HepG2 (cell line): ENCODE results near the gene MRPS34. TPM values are rescaled to one million over a fixed set of nuclear protein-coding genes. Genes with fewer than 3 reads are reported as not detected.
A peak's percentile ranks its signal among the peaks of the same experiment; 100 is the strongest.

ENCODE experiments used
- EED ChIP-seq: sonication (generic); formaldehyde crosslinking; IDR thresholded peaks from 2 replicates; pipeline ENCODE4 v1.5.0; 2020; ENCODE audit warnings: mild to moderate bottlenecking, missing genetic modification reagents
- ESRRA ChIP-seq: sonication (generic); formaldehyde crosslinking; IDR thresholded peaks from 2 replicates; pipeline ENCODE4 v1.5.1; 2020; ENCODE audit warnings: mild to moderate bottlenecking, low read depth, missing genetic modification reagents
- GZF1 ChIP-seq: sonication (generic); formaldehyde crosslinking; IDR thresholded peaks from 2 replicates; pipeline ENCODE4 v1.5.1; 2020; ENCODE audit warnings: mild to moderate bottlenecking, missing genetic modification reagents
- IKZF1 ChIP-seq: fragments of 450-650 bp; IDR thresholded peaks from 2 replicates; pipeline ENCODE4 v1.7.1; 2016
- MBD4 ChIP-seq: IDR thresholded peaks from 2 replicates; pipeline ENCODE4 v1.6.1; 2012; ENCODE audit warnings: low read length, inconsistent platforms, borderline replicate concordance
- NCOA5 ChIP-seq: sonication (generic); formaldehyde crosslinking; IDR thresholded peaks from 2 replicates; pipeline ENCODE4 v1.4.0; 2020; ENCODE audit warnings: missing genetic modification reagents
- NCOR1 ChIP-seq: fragments of 200-600 bp; sonication (generic); IDR thresholded peaks from 2 replicates; pipeline ENCODE4 v1.7.0; 2017; ENCODE audit warnings: antibody characterized with exemption, low read length, borderline replicate concordance
- RFX1 ChIP-seq: fragments of 450-650 bp; IDR thresholded peaks from 2 replicates; pipeline ENCODE4 v1.6.1; 2017
- SSRP1 ChIP-seq: IDR thresholded peaks from 2 replicates; pipeline ENCODE4 v1.6.1; 2016; ENCODE audit warnings: control low read depth
- THAP11 ChIP-seq: IDR thresholded peaks from 2 replicates; pipeline ENCODE4 v1.6.1; 2016; ENCODE audit warnings: missing biosample characterization, missing genetic modification reagents
- ZBTB1 ChIP-seq: sonication (generic); formaldehyde crosslinking; IDR thresholded peaks from 2 replicates; pipeline ENCODE4 v1.4.0; 2020; ENCODE audit warnings: missing genetic modification reagents, borderline replicate concordance
- ZFY ChIP-seq: sonication (generic); formaldehyde crosslinking; IDR thresholded peaks from 2 replicates; pipeline ENCODE4 v1.4.0; 2020; ENCODE audit warnings: missing genetic modification reagents
- ZNF776 ChIP-seq: sonication (generic); formaldehyde crosslinking; IDR thresholded peaks from 2 replicates; pipeline ENCODE4 v1.4.0; 2020; ENCODE audit warnings: mild to moderate bottlenecking, missing genetic modification reagents
- polyA plus RNA-seq, 8 experiments: library from polyadenylated mRNA; depleted of rRNA in 3 of 8; stranded (reverse) in 7 of 8; unstranded in 1 of 8; fragments of >200 nt; fragmentation: Illumina TruSeq in 4 of 8; extraction: Trizol in 4 of 8; gene quantifications; 2 replicates each; pipeline versions ENCODE4 v1.2.1 to v1.2.3, GENCODE V29; 2011 to 2016; ENCODE audit warnings: low read depth in 4 of 8, missing spikeins in 1 of 8, mixed read lengths in 1 of 8; ENCODE audit not compliant: insufficient read depth in 1 of 8
- total RNA-seq, 5 experiments: library from RNA; depleted of rRNA; stranded (reverse); fragments of >200 nt; fragmentation: Illumina TruSeq; extraction: Trizol; gene quantifications; 2 replicates each; pipeline ENCODE4 v1.2.3, GENCODE V29; 2016; ENCODE audit warnings: low read depth in 1 of 5
- TF ChIP-seq, protein P1 (sequence below): sonication (generic); formaldehyde crosslinking; IDR thresholded peaks from 2 replicates; pipeline ENCODE4 v1.5.1; 2020; ENCODE audit warnings: missing genetic modification reagents, mild to moderate bottlenecking, borderline replicate concordance
- TF ChIP-seq, protein P2 (sequence below): sonication (generic); formaldehyde crosslinking; IDR thresholded peaks from 2 replicates; pipeline ENCODE4 v1.8.1; 2023; ENCODE audit warnings: mild to moderate bottlenecking, missing genetic modification reagents
- TF ChIP-seq, protein P3 (sequence below): sonication (generic); formaldehyde crosslinking; conservative IDR thresholded peaks from 2 replicates; pipeline ENCODE4 v1.5.0; 2020; ENCODE audit warnings: missing genetic modification reagents
- TF ChIP-seq, protein P4 (sequence below): sonication (generic); formaldehyde crosslinking; IDR thresholded peaks from 2 replicates; pipeline ENCODE4 v1.4.0; 2020; ENCODE audit warnings: low read depth, missing genetic modification reagents
- TF ChIP-seq, protein P5 (sequence below): sonication (generic); formaldehyde crosslinking; IDR thresholded peaks from 2 replicates; pipeline ENCODE4 v1.8.1; 2022; ENCODE audit warnings: low read depth, mild to moderate bottlenecking, missing genetic modification reagents

Gene MRPS34
- total and polyA plus RNA-seq, 2 of the 13 experiments (the other 11 are each of a cell fraction or from before 2014, with no cell fraction given) = 63.5 to 131 TPM

DNA sequence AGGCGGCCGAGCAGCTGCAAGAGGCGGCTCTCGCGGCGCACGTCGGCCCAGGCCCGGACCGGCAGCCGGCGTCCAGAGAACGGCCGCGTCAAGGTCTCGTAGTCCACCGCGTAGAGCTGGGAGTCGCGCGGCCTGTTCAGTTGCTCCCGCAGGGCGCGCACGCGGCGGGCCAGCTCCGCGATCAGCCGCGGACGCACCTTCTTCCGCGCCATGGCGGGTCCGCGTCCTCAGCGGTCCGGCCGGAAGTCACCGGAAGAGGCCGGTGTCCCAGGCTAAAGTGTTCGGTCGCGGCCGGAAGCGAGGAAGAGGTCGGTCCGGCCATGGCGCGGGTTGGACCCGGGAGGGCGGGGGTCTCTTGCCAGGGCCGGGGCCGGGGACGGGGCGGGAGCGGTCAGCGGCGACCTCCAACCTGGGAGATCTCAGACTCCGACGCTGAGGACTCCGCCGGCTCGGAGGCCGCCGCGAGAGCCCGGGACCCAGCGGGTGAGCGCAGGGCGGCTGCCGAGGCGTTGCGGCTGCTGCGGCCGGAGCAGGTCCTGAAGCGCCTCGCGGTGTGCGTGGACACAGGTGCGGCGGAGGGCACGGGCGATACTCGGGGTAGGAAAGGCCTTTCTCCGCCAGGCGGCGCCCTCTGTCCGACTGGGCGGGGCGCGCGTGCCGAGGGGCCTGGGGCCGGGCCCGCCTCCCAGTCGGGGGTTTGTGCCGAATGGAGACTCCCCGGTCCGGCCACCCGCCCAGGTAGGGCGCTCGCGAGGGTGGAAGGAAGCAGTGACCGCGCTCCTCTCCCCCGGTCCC, at the start of gene MRPS34 (continued):
- TF ChIP-seq, protein P1, sequence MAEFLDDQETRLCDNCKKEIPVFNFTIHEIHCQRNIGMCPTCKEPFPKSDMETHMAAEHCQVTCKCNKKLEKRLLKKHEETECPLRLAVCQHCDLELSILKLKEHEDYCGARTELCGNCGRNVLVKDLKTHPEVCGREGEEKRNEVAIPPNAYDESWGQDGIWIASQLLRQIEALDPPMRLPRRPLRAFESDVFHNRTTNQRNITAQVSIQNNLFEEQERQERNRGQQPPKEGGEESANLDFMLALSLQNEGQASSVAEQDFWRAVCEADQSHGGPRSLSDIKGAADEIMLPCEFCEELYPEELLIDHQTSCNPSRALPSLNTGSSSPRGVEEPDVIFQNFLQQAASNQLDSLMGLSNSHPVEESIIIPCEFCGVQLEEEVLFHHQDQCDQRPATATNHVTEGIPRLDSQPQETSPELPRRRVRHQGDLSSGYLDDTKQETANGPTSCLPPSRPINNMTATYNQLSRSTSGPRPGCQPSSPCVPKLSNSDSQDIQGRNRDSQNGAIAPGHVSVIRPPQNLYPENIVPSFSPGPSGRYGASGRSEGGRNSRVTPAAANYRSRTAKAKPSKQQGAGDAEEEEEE = no peak
- TF ChIP-seq RFX1 = no peak
- TF ChIP-seq ZBTB1 (CRISPR knock-in tag) = no peak
- TF ChIP-seq ZFY (CRISPR knock-in tag) = peak; percentile 94
- no peak for TF ChIP-seq NCOA5
- peak; percentile 11; the same call in 1 of the 2 replicates for TF ChIP-seq ZNF776 (CRISPR knock-in tag)
- TF ChIP-seq, protein P2, sequence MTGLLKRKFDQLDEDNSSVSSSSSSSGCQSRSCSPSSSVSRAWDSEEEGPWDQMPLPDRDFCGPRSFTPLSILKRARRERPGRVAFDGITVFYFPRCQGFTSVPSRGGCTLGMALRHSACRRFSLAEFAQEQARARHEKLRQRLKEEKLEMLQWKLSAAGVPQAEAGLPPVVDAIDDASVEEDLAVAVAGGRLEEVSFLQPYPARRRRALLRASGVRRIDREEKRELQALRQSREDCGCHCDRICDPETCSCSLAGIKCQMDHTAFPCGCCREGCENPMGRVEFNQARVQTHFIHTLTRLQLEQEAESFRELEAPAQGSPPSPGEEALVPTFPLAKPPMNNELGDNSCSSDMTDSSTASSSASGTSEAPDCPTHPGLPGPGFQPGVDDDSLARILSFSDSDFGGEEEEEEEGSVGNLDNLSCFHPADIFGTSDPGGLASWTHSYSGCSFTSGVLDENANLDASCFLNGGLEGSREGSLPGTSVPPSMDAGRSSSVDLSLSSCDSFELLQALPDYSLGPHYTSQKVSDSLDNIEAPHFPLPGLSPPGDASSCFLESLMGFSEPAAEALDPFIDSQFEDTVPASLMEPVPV (CRISPR knock-in tag) = peak; percentile 77; the same call in 1 of the 2 replicates
- TF ChIP-seq, protein P3, sequence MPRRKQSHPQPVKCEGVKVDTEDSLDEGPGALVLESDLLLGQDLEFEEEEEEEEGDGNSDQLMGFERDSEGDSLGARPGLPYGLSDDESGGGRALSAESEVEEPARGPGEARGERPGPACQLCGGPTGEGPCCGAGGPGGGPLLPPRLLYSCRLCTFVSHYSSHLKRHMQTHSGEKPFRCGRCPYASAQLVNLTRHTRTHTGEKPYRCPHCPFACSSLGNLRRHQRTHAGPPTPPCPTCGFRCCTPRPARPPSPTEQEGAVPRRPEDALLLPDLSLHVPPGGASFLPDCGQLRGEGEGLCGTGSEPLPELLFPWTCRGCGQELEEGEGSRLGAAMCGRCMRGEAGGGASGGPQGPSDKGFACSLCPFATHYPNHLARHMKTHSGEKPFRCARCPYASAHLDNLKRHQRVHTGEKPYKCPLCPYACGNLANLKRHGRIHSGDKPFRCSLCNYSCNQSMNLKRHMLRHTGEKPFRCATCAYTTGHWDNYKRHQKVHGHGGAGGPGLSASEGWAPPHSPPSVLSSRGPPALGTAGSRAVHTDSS (CRISPR knock-in tag) = 0 out of 2 replicates have a peak, but pooled peaks have one; percentile 20
- TF ChIP-seq IKZF1 = no peak
- TF ChIP-seq EED (CRISPR knock-in tag) = no peak
- TF ChIP-seq THAP11 (CRISPR knock-in tag) = peak; percentile 95
- TF ChIP-seq, protein P4, sequence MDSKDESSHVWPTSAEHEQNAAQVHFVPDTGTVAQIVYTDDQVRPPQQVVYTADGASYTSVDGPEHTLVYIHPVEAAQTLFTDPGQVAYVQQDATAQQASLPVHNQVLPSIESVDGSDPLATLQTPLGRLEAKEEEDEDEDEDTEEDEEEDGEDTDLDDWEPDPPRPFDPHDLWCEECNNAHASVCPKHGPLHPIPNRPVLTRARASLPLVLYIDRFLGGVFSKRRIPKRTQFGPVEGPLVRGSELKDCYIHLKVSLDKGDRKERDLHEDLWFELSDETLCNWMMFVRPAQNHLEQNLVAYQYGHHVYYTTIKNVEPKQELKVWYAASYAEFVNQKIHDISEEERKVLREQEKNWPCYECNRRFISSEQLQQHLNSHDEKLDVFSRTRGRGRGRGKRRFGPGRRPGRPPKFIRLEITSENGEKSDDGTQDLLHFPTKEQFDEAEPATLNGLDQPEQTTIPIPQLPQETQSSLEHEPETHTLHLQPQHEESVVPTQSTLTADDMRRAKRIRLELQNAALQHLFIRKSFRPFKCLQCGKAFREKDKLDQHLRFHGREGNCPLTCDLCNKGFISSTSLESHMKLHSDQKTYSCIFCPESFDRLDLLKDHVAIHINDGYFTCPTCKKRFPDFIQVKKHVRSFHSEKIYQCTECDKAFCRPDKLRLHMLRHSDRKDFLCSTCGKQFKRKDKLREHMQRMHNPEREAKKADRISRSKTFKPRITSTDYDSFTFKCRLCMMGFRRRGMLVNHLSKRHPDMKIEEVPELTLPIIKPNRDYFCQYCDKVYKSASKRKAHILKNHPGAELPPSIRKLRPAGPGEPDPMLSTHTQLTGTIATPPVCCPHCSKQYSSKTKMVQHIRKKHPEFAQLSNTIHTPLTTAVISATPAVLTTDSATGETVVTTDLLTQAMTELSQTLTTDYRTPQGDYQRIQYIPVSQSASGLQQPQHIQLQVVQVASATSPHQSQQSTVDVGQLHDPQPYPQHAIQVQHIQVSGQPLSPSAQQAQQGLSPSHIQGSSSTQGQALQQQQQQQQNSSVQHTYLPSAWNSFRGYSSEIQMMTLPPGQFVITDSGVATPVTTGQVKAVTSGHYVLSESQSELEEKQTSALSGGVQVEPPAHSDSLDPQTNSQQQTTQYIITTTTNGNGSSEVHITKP (CRISPR knock-in tag) = peak; percentile 37; the same call in 1 of the 2 replicates
- TF ChIP-seq NCOR1 = no peak
- TF ChIP-seq, protein P5, sequence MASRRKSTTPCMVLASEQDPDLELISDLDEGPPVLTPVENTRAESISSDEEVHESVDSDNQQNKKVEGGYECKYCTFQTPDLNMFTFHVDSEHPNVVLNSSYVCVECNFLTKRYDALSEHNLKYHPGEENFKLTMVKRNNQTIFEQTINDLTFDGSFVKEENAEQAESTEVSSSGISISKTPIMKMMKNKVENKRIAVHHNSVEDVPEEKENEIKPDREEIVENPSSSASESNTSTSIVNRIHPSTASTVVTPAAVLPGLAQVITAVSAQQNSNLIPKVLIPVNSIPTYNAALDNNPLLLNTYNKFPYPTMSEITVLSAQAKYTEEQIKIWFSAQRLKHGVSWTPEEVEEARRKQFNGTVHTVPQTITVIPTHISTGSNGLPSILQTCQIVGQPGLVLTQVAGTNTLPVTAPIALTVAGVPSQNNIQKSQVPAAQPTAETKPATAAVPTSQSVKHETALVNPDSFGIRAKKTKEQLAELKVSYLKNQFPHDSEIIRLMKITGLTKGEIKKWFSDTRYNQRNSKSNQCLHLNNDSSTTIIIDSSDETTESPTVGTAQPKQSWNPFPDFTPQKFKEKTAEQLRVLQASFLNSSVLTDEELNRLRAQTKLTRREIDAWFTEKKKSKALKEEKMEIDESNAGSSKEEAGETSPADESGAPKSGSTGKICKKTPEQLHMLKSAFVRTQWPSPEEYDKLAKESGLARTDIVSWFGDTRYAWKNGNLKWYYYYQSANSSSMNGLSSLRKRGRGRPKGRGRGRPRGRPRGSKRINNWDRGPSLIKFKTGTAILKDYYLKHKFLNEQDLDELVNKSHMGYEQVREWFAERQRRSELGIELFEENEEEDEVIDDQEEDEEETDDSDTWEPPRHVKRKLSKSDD (CRISPR knock-in tag) = peak; percentile 65; the same call in 1 of the 2 replicates
- no peak for TF ChIP-seq GZF1 (CRISPR knock-in tag)
- TF ChIP-seq SSRP1 (CRISPR knock-in tag) = no peak
- TF ChIP-seq MBD4 = no peak
- peak; percentile 50; the same call in 1 of the 2 replicates for TF ChIP-seq ESRRA (CRISPR knock-in tag)
